MV-4-11 (cell line): ENCODE data around the gene SACM1L.
"Not testable (repeated sequence)": the region's sequence is repeated elsewhere in the genome, so short reads cannot be mapped to it uniquely, and the experiment has no call there.

Experiments used
- DNase-seq: peaks from one replicate; lab custom pipeline; 2025; lab: John Stamatoyannopoulos, UW

SACM1L gene

DNA sequence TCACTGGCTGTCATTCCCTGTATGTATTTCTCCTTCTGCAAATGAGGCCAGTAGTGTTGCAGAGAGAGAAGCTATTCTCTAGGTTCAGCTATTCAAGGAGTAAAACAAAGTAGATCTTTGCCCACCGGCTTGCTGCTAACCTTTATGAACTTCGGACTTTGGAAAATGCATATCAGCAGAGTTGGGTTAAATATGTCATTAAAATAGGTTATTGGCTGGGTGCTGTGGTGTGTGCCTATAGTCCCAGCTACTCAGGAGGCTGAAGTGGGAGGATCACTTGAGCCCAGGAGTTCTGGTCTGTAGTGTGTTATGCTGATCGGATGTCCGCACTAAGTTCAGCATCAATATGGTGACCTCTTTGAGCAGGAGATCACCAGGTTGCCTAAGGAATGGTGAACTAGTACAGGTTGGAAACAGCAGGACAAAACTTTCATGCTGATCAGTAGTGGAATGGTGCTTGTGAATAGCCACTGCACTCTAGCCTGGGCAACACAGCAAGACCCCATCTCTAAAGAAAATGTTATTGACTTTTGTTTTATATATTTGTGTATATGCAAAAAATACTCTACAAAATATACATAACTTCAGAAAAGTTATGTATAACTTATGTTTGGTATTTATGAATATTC lies 53.4 kb downstream of the SACM1L start:
- no peak for DNase-seq

DNA sequence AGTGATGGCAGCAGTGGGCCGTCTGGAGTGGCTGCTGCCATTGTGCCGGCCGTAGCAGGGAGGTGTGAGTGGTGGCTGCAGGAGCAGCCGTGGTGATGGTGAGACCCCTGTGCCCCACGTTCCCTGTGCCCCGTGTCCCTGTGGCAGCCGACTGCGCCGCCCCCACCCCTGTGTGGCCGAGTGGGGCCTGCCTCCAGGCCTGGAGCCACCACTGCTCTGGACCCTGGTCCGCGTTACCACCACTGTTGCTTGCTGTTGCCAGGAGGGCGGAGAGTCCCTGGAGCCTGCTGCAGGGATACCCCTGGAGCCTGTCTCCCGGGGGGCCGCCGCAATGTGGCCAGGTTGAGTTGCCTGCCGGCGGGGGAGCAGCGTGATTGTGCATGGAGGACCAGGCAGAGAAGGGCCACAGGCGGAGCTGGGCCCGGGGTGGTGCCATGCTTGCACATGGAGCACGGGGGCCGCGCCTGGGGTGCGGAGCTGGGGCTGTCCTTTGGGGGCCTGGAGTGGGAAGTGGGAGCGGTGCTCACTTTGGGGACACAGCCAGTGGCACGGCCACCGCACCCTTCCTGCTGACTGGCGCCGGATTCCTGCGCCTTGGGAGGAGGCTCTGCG lies 57.1 kb downstream of the SACM1L start:
- DNase-seq, result no peak

DNA sequence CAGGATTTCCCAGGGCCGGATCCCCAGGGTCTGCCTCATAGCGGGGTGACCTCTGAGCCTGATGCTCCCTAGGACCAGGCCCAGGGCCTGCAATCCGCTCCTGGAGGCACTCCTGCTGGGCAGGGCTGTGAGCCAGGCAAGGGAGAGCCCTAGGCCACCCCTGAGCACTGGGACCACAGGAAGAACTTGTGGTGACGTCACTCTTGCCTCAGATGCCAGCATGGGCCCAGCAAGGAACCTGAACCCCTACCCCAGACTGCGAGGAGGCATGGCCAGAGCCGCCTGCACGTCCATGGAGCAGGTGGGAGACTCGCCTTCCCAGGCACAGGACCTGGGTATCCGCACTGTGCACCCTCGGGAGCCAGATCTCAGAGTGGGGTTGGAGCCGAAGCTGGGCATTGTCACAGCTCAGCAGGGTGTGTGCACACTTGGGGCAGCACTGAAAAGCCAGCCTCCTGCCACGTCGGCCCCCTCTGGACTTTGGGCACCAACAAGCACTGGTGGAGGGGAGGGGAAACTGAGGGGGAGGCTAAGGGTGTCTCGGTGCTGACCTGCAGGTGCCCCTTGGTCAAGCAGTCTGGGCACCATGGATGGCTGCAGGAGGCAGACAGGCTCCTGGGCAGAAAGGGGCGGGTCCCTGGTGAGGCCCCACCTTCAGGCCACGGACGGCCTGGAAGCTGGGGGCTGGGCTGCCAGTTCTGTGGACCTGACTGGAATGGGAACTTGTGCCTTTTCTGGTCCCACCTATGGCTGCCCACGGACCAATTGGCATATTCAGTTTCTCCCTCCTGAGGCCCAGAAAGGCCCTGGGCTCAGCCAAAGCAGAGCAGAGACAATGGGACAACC lies 57.8 kb downstream of the SACM1L start:
- DNase-seq, result no peak

DNA sequence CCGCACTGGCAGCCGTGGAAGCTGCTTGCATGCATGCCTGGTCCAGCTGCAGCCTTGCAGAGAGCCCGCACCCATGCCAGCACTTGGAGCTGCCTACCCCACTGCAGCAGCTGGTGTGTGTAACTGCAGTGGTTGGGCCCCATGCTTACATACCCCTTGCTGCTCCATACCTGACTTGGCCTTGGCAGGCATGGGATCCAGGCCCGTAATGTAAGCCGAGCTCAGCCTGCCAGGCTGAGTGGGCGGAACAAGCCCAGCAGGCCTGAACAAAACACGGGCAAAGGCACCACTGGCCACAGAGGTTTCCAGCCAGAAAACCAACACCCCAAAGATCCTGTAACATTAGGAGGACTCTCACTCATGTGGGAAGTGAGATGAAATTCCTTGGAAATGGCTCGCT lies 58.9 kb downstream of the SACM1L start:
- DNase-seq, result no peak

DNA sequence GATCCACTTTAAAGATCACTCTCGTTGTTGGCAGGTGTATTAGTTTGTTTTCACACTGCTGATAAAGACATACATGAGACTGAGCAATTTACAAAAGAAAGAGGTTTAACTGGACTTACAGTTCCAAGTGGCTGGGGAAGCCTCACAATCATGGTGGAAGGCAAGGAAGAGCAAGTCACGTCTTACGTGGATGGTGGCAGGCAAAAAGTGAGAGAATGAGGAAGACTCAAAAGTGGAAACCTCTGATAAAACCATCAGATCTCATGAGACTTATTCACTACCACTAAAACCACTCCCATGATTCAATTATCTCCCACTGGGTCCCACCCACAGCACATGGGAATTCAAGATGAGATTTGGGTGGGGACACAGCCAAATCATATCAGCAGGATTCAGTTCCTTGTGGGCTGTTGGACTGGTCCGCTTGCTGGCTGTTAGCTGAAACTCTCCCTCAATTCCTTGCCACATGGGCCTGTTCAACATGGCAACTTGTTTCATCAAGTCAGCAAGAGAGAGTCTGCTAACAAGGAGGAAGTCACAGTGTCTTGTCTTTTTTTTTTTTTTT lies 59.9 kb downstream of the SACM1L start:
- DNase-seq, result peak; percentile 23

DNA sequence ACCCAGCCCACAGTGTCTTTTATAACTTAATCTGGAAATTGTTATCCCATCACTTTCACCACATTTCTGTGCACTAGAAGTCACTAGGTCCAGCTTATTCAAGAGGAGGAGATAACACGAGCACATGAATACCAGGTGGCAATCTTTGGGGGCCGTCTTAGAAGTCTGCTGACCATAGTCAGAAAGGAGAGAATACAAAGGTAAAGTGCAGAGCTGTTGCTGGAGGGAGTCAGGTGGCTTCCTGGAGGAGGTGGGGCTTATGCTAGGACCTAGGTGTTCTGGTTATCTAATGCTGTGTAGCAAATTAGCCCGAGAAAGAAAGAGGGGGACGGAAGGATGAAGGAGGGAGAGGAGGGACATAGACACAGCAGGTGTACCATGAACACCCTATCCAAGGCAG lies 60.7 kb downstream of the SACM1L start:
- DNase-seq, result no peak

DNA sequence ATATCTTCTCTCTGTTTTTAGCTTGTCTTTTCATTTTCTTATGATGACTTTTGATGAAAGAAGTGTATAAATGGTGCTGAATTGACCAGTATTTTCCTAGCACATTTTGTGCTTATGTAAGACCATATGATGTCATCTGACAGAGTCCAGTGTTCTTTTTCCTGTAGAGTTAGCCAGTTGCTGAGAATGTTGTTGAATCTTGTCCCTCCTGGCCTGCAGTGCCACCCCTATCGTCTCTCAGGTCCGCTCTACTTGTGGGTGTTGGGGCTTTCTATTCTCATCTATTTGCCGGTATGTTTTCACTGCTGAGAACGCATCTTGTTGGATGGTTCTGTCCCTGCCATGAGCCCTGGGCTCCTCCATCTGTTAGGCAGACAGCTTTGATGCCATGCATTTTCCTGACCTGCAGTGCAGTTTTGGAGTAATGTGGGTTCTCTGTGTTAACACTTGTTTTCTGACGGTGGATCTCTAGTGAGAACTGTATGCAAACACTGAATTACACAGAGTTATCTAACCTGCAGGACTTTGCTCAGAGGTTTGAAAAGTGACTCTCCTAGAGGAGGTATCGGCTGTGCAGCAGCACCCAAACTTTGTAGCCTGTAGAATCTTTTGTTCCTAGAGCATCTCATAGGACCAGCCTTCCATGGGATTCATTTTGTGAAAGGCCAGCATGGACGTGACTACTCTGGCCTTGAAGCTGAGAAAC lies 62.5 kb downstream of the SACM1L start:
- no peak for DNase-seq

DNA sequence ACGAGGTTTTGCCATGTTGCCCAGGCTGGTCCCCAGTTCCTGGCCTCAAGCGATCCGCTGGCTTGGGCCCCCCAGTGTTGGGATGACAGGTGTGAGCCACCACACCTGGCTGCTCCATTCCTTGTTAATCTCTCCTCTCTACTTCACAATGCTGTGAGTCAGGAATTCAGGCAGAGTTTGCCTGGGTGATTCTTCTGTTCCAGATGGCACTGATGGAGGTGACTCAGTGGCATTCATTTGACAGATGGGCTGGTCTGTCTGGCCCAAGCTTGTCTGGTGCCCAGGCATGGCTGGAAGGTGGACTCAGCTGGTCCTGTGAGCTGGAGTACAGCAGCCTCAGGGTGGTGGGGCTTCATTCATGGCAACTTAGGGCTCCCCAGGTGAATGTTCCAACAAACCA lies 63.9 kb downstream of the SACM1L start:
- DNase-seq, result no peak

DNA sequence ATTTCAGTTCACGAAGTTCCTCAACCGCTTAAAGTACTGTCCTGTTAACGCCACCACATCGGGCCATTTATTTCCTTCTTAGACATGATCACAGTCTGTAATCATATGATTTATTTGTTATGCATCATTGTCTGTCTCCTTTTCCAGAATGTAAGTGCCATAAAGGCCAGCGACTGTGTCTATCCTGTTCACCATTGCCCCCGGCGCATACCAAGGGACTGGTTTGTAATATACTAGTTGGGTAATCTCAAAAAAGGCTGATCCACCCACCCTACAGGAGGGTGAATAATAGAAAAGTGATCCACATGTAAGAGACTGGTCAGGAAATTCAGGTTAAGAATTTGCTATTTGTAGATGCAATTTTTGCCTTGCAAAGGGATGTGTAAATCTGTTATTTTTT lies 65.3 kb downstream of the SACM1L start:
- no peak for DNase-seq

DNA sequence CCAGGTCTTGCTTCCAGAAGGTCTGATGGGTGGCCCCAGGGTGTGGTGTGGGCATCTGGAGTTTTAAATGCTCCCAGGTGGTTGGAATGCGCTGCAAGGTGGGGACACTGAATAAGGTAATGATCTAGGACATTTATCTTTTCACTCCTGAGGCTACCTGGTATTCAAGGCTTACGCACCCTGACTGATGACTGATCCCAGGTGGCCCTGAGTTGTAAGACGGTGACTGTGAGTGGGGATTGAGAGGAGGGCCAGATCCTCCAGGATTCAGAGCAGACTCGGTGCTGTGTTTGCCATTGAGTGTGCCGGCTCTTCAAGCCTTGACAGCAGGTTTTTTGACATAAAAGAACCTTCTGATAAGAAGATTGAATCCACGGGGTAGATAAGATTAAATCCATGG lies 66.9 kb downstream of the SACM1L start:
- DNase-seq, result no peak

DNA sequence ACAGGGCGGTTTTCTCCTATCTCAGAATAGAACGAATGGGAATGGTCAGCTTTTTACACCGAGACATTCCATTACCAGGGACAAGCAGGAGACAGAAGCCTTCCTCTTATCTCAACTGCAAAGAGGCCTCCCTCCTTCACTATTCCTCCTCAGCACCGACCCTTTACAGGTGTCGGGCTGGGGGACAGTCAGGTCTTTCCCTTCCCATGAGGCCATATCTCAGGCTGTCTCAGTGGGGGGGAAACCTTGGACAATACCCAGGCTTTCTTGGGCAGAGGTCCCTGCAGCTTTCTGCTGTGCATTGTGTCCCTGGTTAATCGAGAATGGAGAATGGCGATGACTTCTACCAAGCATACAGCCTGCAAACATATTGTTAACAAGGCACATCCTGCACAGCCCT lies 67.9 kb downstream of the SACM1L start:
- not testable (repeated sequence) for DNase-seq

DNA sequence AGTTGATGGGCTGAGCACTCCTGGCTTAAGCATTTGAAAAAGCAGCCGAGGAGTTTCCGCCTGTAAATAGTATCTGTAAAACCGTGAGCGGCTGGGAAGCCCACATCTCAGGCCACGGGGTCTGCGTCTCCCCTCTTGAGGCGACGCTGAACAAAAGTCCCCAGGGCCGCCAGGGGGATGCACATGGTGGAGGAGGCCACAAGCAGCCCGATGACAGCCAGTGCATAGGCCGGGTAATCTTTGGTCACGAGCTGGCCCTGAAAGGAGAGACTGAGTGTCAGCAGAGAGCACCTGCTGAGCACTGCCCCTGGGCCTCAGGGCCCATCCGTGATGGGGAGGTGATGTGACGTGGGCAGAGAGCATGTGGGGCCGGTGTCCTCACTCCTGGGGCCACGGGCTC lies 69.7 kb downstream of the SACM1L start:
- no peak for DNase-seq

DNA sequence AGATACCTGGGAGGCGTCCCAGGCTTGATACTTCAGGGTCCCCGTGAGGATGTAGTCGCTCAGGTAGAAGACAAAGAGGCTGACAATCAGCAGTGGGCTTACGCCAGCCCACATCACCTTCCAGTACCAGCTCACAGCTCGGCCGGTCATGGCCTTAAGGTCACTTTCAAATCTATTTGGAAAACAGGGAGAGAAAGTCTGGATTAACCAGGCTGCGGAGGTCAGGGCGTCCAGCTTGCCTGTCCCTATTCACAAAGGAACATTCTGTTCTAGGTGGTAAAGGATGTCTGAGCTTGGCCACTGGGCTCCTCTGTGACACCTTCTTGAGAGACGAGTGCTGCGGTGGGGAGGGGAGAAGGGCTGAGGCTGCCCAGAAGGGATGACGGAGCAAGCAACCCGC lies 70.7 kb downstream of the SACM1L start:
- DNase-seq, result no peak

DNA sequence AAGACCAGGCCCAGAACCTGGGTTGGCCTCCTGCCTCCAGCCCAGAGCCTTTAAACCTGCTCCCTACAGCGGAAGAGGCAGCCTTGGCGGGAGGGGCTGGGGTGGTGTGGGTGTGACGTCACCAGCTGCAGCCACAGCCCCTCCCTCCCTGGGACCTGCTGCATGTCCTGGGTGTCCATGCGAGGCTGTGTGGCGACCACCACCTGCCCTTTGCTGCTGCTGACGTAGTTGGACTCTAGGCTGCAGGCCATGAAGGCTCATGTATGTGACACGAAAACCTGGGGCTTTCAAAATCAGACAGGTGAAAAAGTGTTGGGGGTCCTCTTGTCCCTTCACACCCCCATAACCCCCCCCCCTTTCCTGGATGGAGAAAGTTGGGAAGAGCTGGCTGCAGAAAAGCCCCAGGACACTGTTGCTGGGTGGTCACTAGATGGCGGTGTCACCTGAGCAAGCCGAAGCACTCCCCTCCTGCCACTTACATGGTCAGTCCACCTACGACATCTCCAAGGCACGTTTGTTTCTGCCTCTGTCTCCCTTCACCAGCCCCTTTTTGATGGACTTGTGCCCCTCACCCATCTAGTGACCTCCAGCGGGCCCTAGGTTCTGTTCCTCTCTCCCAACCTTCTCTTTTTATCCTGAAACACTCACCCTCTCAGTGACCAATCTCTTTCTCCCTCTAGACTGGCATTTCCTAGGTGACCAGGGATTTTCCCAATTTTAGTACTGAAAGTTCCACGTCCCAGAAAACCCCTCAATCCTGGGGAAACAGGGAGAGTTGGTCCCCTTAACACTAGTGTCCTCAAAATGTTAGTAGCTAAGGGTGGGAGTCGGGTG lies 71.9 kb downstream of the SACM1L start:
- DNase-seq, result peak; percentile 23

DNA sequence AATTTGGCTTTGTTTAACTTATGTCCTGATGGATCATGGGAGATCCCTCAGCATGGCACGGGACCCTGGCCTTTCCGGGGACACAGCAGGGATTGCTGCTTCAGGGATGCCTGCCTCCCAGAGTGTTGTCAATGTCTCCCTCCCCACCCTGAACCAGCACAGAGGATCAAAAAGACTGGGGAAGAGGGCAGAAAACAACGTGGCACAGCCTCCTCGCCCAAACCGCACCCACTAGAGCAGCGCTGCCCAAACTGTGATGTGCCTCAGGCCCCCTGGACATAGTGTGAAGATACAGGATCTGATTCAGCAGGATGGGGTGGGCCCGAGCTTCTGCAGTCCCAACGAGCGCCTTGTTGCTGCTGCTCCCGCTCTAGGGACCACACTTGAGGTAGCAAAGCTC lies 72.6 kb downstream of the SACM1L start:
- DNase-seq, result no peak

DNA sequence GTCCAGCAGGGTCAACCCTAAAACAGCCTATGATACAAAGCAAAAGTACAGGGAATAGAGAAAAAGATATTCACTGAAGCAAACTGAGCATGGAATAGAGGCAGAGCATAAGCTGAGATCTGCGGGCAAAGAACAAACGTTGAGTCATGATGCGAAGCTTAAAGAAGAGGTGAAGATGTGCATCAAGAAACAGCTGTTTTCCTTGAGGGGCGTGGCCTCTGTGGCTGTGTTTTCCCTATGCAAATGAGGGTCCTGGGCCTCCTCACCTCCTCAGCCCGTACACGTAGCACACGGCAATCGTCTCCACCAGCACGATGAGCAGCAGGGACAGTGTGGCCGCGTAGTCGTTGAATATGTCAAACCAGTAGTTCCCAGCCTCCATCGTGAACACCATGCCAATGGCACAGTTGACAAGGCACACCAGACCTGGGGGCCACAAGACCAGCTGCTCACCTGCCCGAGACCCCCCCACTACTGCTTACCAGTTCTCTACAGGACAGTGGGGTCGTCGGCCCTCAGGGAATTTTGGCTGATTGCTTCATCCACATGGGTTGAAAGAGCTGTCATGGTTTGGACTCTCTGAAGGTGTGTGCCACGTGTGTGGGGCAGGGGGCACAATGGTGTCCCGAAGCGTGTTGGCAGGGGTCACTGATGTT lies 73.6 kb downstream of the SACM1L start:
- no peak for DNase-seq

DNA sequence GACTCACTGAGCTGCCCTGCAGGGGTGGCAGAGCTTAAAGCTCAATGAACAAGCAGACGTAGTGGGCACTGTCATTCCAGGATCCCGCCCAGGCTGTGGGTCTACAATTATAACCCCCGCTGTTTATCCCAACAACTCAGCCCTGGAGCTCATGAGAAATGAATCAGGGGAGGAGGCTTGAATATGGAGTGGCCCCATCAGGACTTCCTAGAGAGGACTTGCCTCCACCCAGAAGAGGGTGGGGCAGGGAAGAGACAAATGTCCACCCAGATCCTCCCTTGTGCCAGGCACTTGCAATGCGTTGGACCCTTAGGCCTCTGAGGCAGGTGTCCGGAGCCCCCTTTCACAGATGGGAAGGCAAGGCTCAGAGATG lies 74.1 kb downstream of the SACM1L start:
- DNase-seq, result no peak

DNA sequence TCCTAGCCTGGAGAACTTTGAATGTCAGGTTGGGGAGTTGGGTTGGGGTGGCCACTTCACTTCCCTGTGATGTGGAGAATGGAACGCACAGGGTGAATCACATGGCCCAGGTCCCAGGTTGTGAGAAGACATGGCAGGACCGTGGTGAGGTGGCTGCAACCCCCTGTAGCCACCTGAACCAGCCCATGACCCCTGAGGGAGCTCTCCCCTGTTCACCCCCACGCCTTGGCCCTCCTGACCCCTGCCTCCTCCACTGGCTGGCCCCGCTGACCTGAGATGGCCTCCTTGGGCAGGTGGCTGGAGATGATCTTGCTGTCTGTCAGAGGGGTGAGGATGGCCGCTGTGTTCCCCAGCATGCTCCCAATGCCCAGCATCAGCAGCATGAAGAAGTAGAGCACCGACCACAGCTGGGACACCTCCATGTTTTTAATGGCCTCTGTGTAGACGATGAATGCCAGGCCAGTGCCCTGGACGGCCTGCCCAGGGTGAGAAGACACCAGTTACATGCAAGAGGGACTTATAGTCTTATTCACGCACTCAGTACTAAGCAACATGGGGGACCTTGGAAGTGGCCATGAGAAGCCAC lies 76.2 kb downstream of the SACM1L start:
- no peak for DNase-seq

DNA sequence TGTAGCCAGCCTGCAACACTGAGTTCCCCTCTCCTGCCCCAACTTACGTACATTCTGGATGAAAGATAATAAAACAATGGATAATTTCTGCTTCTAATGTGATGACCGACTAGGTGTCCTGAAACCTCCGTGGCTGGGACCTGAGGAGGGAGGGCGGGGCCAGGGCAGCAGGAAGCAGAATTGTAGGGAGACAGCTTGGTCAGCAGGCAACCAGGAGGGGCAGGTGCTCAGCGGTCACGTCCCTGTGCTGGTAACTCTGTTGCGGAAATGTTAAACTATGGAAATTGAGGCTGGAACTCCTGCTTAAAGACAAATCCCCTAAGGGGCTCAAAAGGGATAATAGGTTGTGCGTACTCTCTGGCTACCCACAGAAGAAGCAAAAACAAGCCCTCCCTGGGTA lies 76.8 kb downstream of the SACM1L start:
- no peak for DNase-seq

DNA sequence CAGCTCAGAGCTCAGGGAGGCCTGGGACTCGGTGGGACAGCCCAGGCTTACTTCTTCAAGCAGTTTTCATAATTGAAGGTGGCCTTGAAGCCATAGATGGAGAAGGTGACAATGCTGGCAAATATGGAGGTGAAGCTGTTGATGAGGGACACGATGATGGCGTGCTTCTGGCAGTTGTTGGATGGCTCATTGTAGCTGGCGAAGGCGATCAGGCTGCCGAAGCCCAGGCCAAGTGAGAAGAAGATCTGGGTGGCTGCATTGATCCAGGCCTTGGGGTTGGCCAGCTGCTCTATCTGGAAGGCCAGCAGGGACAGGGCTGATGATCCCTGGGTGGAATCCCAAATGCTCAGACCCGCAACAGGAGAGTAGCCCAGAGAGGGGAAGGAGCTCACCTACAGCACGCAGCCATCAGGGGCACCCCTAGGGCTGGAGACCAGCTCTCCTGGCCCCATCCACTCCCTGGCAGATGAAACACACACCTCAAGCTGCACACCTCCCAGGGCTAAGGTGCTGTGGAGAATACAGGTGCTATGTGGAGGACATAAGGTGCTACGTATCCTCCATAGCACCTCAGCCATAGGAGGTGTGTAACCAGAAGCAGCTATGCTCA lies 82.1 kb downstream of the SACM1L start:
- DNase-seq, result no peak
